ENCODE data around the gene RNF215. TPM values are rescaled to one million over a fixed set of nuclear protein-coding genes. Genes with fewer than 3 reads are reported as not detected.

Gene RNF215
- total RNA-seq, 1 donor from 2014 or later: 8.6 TPM

- POLR2A ChIA-PET: interaction anchor here (1.1 to 1.6 kb wide), 3 partner anchors 8 to 45 kb away, joined by 3 to 5 read pairs (median 5); partner anchors contain the start of genes SF3A1 and TBC1D10A
- intact Hi-C loops (cut with micrococcal nuclease): no loop called here
Observed at GRCh38 chr22:30335236-30335635, 52.0 kb downstream of the RNF215 start.

GRCh38 chr22:30334646-30335045, 52.6 kb downstream of the RNF215 start:
- ATAC-seq (ENCODE audit: low read depth) (no peak), DNase-seq (no peak)
- H3K36me3 Mint-ChIP-seq (ENCODE audit: low read depth): peaks cover 90% of the 10 kb centered on the region

More at GRCh38 chr22:30335236-30335635, 52.0 kb downstream of the RNF215 start:
- Mint-ChIP-seq H3K4me3 (no peak overlapping the region), H3K36me3 (ENCODE audit: low read depth) (peaks cover 92% of the 10 kb centered on the region), H3K4me1 (no peaks in the 10 kb centered on the region), H3K9me3 (no peaks in the 10 kb centered on the region), H3K27ac (no peak overlapping the region), H3K27me3 (no peaks in the 10 kb centered on the region)
- CTCF ChIA-PET: interaction anchor here (1.0 to 1.1 kb wide), 2 partner anchors 8 to 48 kb away, joined by 3 read pairs; partner anchors contain the start of gene TBC1D10A
- DNase-seq (no peak), ATAC-seq (ENCODE audit: low read depth) (peak; percentile 25)
- no peak for TF ChIP-seq CTCF (IDR thresholded peaks at IDR 0.05)

GRCh38 chr22:30333707-30334087, 53.5 kb downstream of the RNF215 start:
- H3K9me3 Mint-ChIP-seq: no peaks in the 10 kb centered on the region
- ChIA-PET CTCF (no interaction called here), POLR2A (no interaction called here)
- no peak overlapping the region for H3K4me3 Mint-ChIP-seq
- TF ChIP-seq CTCF (IDR thresholded peaks at IDR 0.05): no peak
- DNase-seq: no peak
- no peaks in the 10 kb centered on the region for H3K27me3 Mint-ChIP-seq
- peaks cover 81% of the 10 kb centered on the region for H3K36me3 Mint-ChIP-seq (ENCODE audit: low read depth)
- H3K4me1 Mint-ChIP-seq: no peaks in the 10 kb centered on the region
- no peak for ATAC-seq (ENCODE audit: low read depth)
- intact Hi-C loops (cut with micrococcal nuclease): no loop called here
- H3K27ac Mint-ChIP-seq: no peak overlapping the region

More at GRCh38 chr22:30334646-30335045, 52.6 kb downstream of the RNF215 start:
- H3K4me3 Mint-ChIP-seq: no peak overlapping the region
- POLR2A ChIA-PET: interaction anchor here (1.4 to 1.6 kb wide), 2 partner anchors 22 to 44 kb away, joined by 3 to 5 read pairs; partner anchors contain the start of gene SF3A1
- H3K27ac Mint-ChIP-seq: no peak overlapping the region
- no peaks in the 10 kb centered on the region for H3K27me3 Mint-ChIP-seq
- CTCF ChIA-PET: interaction anchor here (1.1 kb wide), 1 partner anchor 47 kb away, joined by 3 read pairs; no protein-coding TSS in a partner anchor
- H3K9me3 Mint-ChIP-seq: no peaks in the 10 kb centered on the region
- intact Hi-C loops (cut with micrococcal nuclease): no loop called here
- no peak for TF ChIP-seq CTCF (IDR thresholded peaks at IDR 0.05)
- no peaks in the 10 kb centered on the region for H3K4me1 Mint-ChIP-seq

- POLR2A ChIA-PET: no interaction called here
- ATAC-seq (ENCODE audit: low read depth): no peak
Observed at GRCh38 chr22:30332994-30333706, 54.1 kb downstream of the RNF215 start.

More at GRCh38 chr22:30332994-30333706, 54.1 kb downstream of the RNF215 start:
- Mint-ChIP-seq H3K27ac (no peak overlapping the region), H3K9me3 (no peaks in the 10 kb centered on the region), H3K4me3 (no peak overlapping the region), H3K4me1 (no peaks in the 10 kb centered on the region), H3K36me3 (ENCODE audit: low read depth) (peaks cover 76% of the 10 kb centered on the region), H3K27me3 (no peaks in the 10 kb centered on the region)
- CTCF ChIA-PET: interaction anchor here (1.5 kb wide), 1 partner anchor 44 kb away, joined by 9 read pairs; the partner anchor contains the start of gene CASTOR1
- intact Hi-C loops (cut with micrococcal nuclease): no loop called here
- DNase-seq: no peak
- TF ChIP-seq CTCF (IDR thresholded peaks at IDR 0.05): no peak
